GM19023 (cell line): ENCODE measurements around the gene WDR33.

Experiments
- ATAC-seq: cut with Tn5 transposase; IDR thresholded peaks from one replicate; pipeline ENCODE4 v1.9.1; 2021; ENCODE audit warnings: mild to moderate bottlenecking, moderate library complexity; ENCODE audit not compliant: unreplicated experiment

WDR33 gene

DNA sequence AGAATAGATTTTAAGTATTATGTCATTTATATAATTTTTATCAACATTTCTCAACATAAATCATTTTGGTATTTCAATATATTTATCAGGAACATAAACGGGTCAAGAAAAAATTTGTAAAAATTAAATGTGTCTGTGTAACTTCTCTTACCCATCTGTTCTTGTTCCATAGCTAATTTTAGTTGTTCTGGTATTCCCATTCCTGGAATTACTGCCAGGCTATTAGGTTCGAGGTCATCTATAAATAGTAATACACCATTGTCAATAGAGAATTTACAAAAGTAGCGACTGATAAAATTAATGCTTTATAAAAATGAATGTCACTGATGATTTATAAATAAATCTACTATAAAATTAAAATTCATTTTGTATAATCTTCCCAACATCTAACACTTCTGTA is 88.2 kb downstream of the WDR33 start:
- ATAC-seq, result no peak

GRCh38 chr2:127721978-127722355 is 89.0 kb downstream of the WDR33 start:
- ATAC-seq, result no peak

DNA sequence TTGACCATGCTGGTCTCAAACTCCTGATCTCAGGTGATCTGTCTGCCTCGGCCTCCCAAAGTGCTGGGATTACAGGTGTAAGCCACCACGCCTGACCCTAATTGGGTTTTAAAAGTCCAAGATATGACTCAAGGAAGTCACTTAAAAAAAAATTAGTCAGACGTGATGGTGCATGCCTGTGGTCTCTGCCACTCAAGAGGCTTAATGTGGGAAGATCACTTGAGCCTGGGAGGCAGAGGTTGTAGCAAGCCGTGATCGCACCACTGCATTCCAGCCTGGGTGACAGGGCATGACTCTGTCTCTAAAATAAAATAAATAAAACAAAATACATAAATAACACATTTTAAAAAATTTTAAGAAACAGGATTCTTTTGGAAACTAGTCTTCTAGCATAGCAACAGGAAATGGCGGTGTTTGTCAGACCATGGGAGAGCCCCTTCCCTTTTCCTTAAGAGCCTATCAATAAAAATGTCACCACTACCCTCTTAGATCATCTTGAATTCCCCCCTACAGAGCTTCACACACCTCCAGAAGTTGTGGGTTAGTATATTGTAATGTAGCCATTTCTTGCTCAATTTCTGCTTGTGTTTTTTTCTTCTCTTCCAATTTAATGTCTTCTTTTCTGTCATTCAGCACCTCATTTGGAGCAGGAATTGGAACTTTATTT is 89.5 kb downstream of the WDR33 start:
- no peak for ATAC-seq

DNA sequence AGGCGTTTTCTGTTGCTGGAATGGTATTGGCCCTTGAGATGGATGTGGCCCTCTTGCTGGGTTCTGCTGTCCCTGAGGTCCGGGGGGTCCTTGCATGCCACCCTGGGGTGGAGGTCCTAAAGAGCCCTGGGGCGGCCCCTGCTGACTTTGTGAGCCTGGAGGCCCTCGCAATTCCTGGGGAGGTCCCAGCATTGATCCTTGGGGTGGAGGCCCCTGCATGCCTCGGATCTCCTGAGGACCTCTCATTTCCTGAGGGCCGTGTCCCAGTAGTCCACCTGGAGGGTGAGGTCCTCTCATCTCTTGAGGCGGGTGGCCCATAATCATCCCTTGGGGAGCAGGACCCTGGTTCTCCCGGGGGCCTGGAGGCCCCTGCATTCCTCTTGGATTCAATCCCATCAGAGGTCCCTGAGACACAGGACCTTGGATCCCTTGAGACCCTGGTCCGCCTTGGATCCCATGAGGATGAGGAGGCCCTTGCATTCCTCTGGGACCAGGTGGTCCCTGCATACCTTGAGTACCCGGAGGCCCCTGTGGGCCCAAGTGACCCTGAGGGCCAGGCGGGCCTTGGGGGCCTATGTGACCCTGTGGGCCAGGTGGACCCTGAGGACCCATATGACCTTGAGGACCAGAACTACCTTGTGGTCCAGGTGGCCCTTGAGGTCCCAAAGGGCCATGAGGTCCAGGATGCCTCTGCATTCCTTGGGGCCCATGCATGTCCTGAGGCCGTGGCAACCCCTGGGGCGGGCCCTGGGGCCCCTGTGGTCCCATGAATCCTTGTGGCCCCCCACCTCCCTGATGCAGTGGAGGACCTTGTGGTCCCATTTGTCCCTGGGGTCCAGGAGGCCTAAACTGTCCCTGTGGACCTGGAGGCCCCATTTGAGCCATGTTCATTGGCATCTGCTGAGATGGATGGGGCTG is 91.4 kb downstream of the WDR33 start:
- no peak for ATAC-seq

GRCh38 chr2:127718271-127718670 is 92.7 kb downstream of the WDR33 start:
- ATAC-seq, result no peak

DNA sequence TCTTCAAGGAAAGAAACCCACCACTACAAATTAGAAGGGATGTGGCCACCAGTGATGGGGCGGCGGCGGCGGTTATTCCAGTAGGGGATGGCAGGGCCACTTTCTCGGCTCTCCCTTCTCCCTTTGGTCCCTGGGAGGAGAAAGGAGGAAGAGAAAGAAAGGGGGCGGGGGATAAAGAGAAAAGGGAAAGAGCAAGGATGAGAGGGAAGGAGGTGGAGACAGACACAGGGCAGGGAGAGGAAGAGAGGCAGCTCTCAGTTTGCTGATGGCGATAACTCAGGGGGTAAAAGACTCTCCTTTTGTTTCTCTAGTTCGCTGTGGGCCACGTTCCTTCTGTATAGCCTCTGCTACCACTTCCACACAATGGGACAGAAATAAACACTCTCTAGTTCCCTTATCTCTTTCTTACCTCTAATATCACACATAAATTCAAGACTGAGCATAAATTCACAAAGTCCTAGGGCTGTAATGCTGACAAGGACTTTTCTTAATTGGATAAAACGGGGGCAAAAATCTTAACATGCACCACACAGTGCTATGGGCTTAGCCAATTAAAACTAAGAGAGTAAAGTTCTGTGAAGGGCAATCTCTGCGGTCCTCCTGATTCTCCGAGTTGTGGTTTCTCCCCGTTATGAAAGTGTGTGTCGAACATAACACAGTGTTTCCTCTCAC is 95.1 kb downstream of the WDR33 start:
- no peak for ATAC-seq

DNA sequence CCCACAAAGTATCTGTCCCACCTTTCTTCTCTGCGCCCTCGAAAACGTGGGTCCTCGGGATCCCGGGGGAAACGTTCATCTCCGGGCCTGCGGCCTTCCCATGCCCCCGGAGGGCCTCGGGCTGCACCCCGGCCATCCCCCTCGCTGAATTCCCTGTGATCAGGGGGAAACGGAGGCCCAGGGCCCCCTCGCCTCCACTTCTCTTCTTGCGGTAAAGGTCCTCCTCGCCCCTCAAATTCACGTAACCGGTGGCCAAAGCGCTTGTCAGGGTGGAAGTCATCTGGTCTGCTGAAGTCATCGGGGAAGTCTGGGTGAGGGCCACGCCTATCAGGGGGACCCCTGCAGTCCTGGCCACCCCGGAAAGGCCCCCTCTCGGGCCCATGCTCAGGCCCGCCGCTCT is 97.4 kb downstream of the WDR33 start:
- no peak for ATAC-seq

DNA sequence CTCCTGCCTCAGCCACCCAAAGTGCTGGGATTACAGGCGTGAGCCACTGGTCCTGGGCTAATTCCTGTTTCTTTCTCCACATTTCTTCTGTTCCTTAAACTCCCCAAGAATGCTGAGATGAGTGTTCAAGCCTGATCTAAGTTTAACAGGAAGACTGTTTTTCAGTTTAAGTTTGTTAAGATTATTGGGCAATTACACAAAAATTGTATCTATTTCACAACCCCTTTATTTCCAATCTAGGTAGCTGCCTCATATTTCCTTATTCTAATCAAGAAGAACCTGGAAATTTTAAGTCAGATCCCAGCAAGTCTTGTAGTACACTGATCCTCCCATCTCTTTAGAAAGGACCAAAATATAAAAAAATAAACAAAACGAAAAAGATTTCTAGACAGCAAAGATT is 98.0 kb downstream of the WDR33 start:
- ATAC-seq, result no peak

DNA sequence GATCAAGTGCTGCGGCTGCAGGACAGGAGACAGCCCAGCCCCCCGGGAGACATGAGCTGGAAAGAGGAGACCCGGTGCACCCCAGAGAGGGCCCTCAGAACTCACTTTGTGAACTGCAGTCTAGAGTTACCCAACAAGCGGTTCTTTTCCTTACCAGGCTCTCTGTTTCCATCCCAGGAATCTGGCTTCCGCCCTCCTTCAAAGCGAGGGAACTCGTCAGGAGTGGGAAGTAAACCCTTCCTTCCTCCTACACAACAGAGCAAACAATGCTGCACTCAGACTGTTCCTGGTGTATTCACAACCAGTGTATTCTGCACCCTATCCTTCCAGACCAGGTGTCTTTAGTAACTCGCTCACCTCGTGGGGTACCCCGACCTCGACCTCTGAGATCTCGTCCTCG is 101.6 kb downstream of the WDR33 start:
- ATAC-seq, result no peak

- ATAC-seq, result no peak
Measured at GRCh38 chr2:127707890-127708648, 102.9 kb downstream of the WDR33 start.

GRCh38 chr2:127706215-127706990 is 104.6 kb downstream of the WDR33 start:
- ATAC-seq, result no peak

- ATAC-seq, result no peak
Measured at GRCh38 chr2:127705391-127706065, 105.4 kb downstream of the WDR33 start.

DNA sequence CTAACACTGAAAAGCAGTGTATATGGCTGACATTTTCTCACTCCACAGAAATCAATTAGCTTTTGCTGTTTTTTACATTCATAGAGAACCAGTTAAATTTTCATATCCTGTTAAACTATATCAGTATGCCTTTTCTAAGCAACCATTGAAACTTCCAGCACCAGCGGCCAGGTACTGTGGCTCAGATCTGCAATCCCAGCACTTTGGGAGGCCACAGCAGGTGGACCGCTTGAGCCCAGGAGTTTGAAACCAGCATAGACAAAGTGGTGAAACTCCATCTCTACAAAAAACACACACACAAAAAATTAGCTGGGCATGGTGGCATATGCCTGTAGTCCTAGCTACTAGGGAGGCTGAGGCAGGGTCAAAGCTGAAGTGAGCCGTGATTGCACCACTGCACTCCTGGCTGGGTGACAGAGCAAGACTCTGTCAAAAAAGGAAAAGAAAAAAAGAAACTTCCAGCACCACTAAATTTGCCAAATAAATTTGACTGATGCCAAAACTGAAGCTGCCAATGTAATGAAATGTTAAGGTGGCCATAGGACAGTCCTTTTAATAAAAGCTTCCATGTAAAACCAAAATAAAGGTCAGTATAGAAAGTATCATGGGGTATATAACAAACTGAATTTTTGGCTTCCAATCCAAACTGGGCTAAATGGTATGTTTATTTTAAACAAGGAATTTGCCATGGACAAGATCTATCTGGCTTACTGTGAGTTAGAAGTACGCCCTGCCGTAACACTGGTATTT is 106.2 kb downstream of the WDR33 start:
- ATAC-seq, result no peak

- ATAC-seq, result no peak
Measured at GRCh38 chr2:127703282-127703681, 107.7 kb downstream of the WDR33 start.

DNA sequence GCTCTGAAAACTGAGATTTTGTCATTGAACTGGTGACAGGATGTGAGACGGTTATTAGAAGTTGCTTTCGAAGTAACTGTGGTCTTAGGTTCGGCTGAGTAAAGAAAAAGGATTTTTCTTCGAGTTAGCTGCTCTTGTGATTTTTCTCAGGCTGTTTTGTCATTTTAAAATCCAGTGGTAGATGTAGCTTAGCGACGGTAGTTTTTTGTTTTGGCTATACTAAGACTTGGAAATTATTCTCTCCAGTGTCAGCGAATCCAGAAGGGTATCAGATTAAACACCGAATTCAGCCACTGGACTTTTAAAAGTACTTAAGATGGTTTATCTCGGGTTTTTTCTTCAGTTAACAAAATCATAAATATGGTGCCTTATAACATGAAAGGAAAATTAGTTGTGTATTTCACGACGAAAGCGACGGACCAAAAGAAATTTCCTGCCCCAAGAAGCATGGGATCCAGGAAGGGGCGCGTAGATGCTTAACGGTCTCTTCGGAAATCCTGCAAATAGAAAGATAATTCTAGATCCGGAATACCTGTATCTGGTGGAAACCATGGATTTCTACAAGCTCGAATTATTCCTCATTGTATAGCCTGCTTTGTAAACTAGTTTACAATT is 108.5 kb downstream of the WDR33 start:
- ATAC-seq, result no peak

DNA sequence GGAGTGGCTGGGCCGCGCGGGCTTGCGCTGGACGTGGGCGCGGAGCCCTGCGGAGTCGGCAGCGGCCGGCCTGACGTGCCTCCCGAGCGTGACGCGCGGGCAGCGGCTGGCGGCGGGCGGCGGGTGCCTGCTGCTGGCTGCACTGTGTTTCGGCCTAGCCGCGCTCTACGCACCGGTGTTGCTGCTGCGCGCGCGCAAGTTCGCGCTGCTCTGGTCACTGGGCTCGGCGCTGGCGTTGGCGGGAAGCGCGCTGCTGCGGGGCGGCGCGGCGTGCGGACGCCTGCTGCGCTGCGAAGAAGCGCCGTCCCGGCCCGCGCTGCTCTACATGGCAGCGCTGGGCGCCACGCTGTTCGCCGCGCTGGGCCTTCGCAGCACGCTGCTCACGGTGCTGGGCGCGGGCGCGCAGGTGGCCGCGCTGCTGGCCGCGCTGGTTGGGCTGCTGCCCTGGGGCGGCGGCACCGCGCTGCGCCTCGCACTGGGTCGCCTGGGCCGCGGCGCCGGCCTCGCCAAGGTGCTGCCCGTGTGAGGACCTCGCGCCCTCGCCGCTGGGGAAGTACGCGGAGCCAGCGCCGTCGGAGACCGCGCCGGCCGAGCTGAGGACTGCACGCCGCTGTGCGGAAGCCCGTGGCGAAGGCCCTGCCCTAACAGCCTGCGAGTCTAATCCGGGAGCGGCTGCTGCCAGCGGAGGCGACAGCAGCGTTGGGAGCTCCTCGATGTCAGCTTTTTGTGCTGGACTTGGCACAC is 109.1 kb downstream of the WDR33 start:
- ATAC-seq, result peak; percentile 54

DNA sequence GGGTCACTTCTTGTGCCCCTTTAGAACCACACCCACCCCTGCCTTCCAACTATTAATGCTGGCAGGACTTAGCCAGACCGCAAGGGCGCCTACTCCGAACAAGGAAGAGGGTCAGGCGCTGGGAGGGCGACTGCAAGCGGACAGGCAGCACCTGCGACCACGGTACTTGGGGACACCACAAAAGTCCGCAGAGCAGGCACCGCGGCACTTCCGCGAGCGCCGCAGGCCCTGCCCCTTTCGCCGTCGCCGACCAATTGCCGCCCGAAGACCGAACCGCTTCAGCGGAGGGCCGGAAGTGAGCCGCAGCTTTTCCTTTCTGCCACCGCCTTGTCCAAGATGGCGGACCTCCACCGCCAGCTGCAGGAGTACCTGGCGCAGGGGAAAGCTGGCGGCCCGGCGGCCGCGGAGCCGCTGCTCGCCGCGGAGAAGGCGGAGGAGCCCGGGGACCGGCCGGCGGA is 109.7 kb downstream of the WDR33 start, which contains the start of gene SFT2D3:
SFT2D3 (plus strand) TSS at position 305 of the 458 bp plus-strand sequence; CDS start at position 337, 32 bp downstream.
- ATAC-seq, result peak; percentile 78
